Measurements from ENCODE around the gene APLP1. TPM values are rescaled to one million over a fixed set of nuclear protein-coding genes. Genes with fewer than 3 reads are reported as not detected.

Gene APLP1
- total RNA-seq, 1 experiment from 2014 or later = 15.5 TPM

DNA sequence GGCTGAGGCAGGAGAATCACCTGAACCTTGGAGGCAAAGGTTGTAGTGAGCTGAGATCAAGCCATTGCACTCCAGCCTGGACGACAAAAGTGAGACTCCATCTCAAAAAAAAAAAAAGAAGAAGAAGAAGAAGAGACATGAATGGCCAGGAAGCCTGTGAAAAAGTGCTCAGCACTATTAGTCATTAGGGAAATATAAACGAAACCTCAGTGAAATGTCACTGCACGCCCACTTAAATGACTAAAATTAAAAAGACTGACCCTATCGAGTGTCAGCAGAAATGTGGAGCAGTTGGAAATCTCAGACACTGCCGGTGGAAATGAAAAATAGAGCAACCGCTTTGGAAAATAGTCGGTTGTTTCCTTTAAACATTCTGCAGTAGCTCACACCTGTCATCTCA is 45.2 kb downstream of the APLP1 start:
- no peak overlapping the region for H3K4me3 Mint-ChIP-seq
- H3K9me3 Mint-ChIP-seq = no peaks in the 10 kb centered on the region
- H3K27me3 Mint-ChIP-seq (ENCODE audit: low read depth) = peaks cover 4% of the 10 kb centered on the region; the same call in 1 of the 2 replicates
- H3K4me1 Mint-ChIP-seq = peaks cover 10% of the 10 kb centered on the region
- CTCF ChIA-PET = interaction anchor here (0.6 kb wide), 1 partner anchor 307 kb away, joined by 4 read pairs; no protein-coding TSS in a partner anchor
- no peak for DNase-seq (ENCODE audit: low spot score)
- POLR2A ChIA-PET = no interaction called here
- ATAC-seq = no peak
- no peak overlapping the region for H3K27ac Mint-ChIP-seq
- H3K36me3 Mint-ChIP-seq = no peaks in the 10 kb centered on the region
- no peak for TF ChIP-seq JUN (CRISPR knock-in tag; IDR thresholded peaks at IDR 0.05)
- TF ChIP-seq, protein P1, sequence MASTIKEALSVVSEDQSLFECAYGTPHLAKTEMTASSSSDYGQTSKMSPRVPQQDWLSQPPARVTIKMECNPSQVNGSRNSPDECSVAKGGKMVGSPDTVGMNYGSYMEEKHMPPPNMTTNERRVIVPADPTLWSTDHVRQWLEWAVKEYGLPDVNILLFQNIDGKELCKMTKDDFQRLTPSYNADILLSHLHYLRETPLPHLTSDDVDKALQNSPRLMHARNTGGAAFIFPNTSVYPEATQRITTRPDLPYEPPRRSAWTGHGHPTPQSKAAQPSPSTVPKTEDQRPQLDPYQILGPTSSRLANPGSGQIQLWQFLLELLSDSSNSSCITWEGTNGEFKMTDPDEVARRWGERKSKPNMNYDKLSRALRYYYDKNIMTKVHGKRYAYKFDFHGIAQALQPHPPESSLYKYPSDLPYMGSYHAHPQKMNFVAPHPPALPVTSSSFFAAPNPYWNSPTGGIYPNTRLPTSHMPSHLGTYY (CRISPR knock-in tag; IDR thresholded peaks at IDR 0.05) = no peak
- TF ChIP-seq ELF4 (CRISPR knock-in tag; IDR thresholded peaks at IDR 0.05; ENCODE audit: low read depth) = no peak
- no peak for TF ChIP-seq CREM (CRISPR knock-in tag; IDR thresholded peaks at IDR 0.05)
- TF ChIP-seq, protein P2, sequence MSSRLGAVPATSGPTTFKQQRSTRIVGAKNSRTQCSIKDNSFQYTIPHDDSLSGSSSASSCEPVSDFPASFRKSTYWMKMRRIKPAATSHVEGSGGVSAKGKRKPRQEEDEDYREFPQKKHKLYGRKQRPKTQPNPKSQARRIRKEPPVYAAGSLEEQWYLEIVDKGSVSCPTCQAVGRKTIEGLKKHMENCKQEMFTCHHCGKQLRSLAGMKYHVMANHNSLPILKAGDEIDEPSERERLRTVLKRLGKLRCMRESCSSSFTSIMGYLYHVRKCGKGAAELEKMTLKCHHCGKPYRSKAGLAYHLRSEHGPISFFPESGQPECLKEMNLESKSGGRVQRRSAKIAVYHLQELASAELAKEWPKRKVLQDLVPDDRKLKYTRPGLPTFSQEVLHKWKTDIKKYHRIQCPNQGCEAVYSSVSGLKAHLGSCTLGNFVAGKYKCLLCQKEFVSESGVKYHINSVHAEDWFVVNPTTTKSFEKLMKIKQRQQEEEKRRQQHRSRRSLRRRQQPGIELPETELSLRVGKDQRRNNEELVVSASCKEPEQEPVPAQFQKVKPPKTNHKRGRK (CRISPR knock-in tag; IDR thresholded peaks at IDR 0.05; ENCODE audit: borderline replicate concordance) = no peak
- no peak for TF ChIP-seq ATF1 (CRISPR knock-in tag; IDR thresholded peaks at IDR 0.05)
- TF ChIP-seq MYBL2 (CRISPR knock-in tag; IDR thresholded peaks at IDR 0.05) = no peak
- TF ChIP-seq, protein P3, sequence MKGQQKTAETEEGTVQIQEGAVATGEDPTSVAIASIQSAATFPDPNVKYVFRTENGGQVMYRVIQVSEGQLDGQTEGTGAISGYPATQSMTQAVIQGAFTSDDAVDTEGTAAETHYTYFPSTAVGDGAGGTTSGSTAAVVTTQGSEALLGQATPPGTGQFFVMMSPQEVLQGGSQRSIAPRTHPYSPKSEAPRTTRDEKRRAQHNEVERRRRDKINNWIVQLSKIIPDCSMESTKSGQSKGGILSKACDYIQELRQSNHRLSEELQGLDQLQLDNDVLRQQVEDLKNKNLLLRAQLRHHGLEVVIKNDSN (CRISPR knock-in tag; IDR thresholded peaks at IDR 0.05) = no peak
- TF ChIP-seq, protein P4, sequence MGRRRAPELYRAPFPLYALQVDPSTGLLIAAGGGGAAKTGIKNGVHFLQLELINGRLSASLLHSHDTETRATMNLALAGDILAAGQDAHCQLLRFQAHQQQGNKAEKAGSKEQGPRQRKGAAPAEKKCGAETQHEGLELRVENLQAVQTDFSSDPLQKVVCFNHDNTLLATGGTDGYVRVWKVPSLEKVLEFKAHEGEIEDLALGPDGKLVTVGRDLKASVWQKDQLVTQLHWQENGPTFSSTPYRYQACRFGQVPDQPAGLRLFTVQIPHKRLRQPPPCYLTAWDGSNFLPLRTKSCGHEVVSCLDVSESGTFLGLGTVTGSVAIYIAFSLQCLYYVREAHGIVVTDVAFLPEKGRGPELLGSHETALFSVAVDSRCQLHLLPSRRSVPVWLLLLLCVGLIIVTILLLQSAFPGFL (CRISPR knock-in tag; IDR thresholded peaks at IDR 0.05; ENCODE audit: borderline replicate concordance) = no peak

DNA sequence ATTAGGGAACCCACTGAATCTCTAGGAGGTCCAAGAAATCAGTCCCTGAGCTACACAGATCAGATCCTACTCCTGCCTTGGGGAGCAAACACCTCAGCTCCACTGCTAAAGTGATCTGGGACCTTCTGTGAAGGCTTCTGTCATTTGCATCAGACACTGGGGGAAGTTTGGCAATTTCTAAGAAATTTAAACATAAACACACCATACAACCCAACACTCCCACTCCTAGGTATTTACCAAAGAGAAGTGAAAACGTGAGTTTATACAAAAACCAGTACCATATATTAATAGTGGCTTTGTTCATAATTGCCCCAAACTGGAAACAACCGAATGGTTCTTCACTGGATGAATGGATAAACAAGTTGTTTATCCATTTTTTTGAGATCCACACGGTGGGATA is 47.1 kb downstream of the APLP1 start:
- Mint-ChIP-seq H3K27ac (no peak overlapping the region), H3K4me3 (no peak overlapping the region), H3K9me3 (0 out of 2 replicates have a peak, but pooled peaks cover 3% of the 10 kb centered on the region), H3K4me1 (no peaks in the 10 kb centered on the region), H3K27me3 (ENCODE audit: low read depth) (peaks cover 4% of the 10 kb centered on the region; the same call in 1 of the 2 replicates), H3K36me3 (no peaks in the 10 kb centered on the region)
- no peak for ATAC-seq
- POLR2A ChIA-PET = no interaction called here
- TF ChIP-seq, protein P5, sequence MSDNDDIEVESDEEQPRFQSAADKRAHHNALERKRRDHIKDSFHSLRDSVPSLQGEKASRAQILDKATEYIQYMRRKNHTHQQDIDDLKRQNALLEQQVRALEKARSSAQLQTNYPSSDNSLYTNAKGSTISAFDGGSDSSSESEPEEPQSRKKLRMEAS (CRISPR knock-in tag; IDR thresholded peaks at IDR 0.05) = no peak
- TF ChIP-seq, protein P6, sequence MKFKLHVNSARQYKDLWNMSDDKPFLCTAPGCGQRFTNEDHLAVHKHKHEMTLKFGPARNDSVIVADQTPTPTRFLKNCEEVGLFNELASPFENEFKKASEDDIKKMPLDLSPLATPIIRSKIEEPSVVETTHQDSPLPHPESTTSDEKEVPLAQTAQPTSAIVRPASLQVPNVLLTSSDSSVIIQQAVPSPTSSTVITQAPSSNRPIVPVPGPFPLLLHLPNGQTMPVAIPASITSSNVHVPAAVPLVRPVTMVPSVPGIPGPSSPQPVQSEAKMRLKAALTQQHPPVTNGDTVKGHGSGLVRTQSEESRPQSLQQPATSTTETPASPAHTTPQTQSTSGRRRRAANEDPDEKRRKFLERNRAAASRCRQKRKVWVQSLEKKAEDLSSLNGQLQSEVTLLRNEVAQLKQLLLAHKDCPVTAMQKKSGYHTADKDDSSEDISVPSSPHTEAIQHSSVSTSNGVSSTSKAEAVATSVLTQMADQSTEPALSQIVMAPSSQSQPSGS (CRISPR knock-in tag; IDR thresholded peaks at IDR 0.05; ENCODE audit: borderline replicate concordance, low read depth) = no peak
- TF ChIP-seq TCF7 (CRISPR knock-in tag; IDR thresholded peaks at IDR 0.05; ENCODE audit: low read depth) = no peak
- CTCF ChIA-PET = interaction anchor here (0.7 to 1.4 kb wide), 2 partner anchors 65 to 131 kb away, joined by 3 read pairs; no protein-coding TSS in a partner anchor
- no peak for DNase-seq (ENCODE audit: low spot score)

DNA sequence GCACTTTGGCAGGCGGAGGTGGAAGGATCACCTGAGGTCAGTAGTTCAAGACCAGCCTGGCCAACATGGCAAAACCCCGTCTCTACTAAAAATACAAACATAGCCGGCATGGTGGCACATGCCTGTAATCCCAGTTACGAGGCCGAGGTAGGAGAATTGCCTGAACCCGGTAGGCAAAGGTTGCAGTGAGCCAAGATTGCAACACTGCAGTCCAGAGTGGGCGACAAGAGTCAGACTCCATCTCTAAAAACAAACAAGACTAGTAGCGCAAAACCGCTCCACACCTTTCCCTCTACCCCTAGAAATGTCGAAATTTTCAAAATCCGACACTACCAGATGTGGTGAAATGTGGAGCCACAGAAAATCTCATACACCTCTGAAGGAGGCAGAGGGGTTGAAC is 50.9 kb downstream of the APLP1 start:
- no peaks in the 10 kb centered on the region for H3K36me3 Mint-ChIP-seq
- ChIA-PET POLR2A (no interaction called here), CTCF (interaction anchor here (1.0 kb wide), 1 partner anchor 9 kb away, joined by 3 read pairs; no protein-coding TSS in a partner anchor)
- TF ChIP-seq ZNF121 (CRISPR knock-in tag; IDR thresholded peaks at IDR 0.05) = no peak
- TF ChIP-seq ZNF138 (CRISPR knock-in tag; conservative IDR thresholded peaks at IDR 0.05) = no peak
- TF ChIP-seq ZNF232 (CRISPR knock-in tag; IDR thresholded peaks at IDR 0.05) = no peak
- no peak for TF ChIP-seq SMAD3 (CRISPR knock-in tag; IDR thresholded peaks at IDR 0.05; ENCODE audit: borderline replicate concordance)
- TF ChIP-seq ESRRA (CRISPR knock-in tag; IDR thresholded peaks at IDR 0.05; ENCODE audit: borderline replicate concordance) = no peak
- TF ChIP-seq JAZF1 (CRISPR knock-in tag; IDR thresholded peaks at IDR 0.05) = no peak
- no peak for TF ChIP-seq TEAD1 (CRISPR knock-in tag; IDR thresholded peaks at IDR 0.05)
- TF ChIP-seq, protein P7, sequence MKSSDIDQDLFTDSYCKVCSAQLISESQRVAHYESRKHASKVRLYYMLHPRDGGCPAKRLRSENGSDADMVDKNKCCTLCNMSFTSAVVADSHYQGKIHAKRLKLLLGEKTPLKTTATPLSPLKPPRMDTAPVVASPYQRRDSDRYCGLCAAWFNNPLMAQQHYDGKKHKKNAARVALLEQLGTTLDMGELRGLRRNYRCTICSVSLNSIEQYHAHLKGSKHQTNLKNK (CRISPR knock-in tag; IDR thresholded peaks at IDR 0.05) = no peak
- H3K4me1 Mint-ChIP-seq = peaks cover 9% of the 10 kb centered on the region
- peaks cover 4% of the 10 kb centered on the region; the same call in 1 of the 2 replicates for H3K27me3 Mint-ChIP-seq (ENCODE audit: low read depth)
- H3K9me3 Mint-ChIP-seq = 0 out of 2 replicates have a peak, but pooled peaks cover 3% of the 10 kb centered on the region
- no peak for ATAC-seq
- DNase-seq (ENCODE audit: low spot score) = no peak
- H3K4me3 Mint-ChIP-seq = no peak overlapping the region
- no peak overlapping the region for H3K27ac Mint-ChIP-seq

Measured in WTC11 (cell line).